GM23248 (cell line): Measurements from ENCODE around the gene AFG3L2. TPM values are rescaled to one million over a fixed set of nuclear protein-coding genes. Genes with fewer than 3 reads are reported as not detected.

Source experiments
- DNase-seq: peaks from one replicate; pipeline ENCODE4 v3.0.0-alpha.2; 2015
- H2AFZ ChIP-seq: fragments of 200-600 bp; sonication (generic); 2 replicates; pipeline ENCODE4 v1.6.1; 2016; ENCODE audit warnings: antibody characterized with exemption
- H3F3A ChIP-seq: fragments of 200-600 bp; sonication (generic); 2 replicates; pipeline ENCODE4 v1.6.1; 2016; ENCODE audit warnings: mild to moderate bottlenecking, antibody characterized with exemption, mixed run types; ENCODE audit not compliant: insufficient read depth
- H3K27ac ChIP-seq: fragments of 200-600 bp; sonication (generic); 2 replicates; pipeline ENCODE4 v1.5.1; 2016; ENCODE audit warnings: mild to moderate bottlenecking
- H3K27me3 ChIP-seq: fragments of 200-600 bp; sonication (generic); replicated peaks from 2 replicates; pipeline ENCODE4 v1.6.1; 2016; ENCODE audit warnings: mild to moderate bottlenecking; ENCODE audit not compliant: insufficient read depth
- H3K36me3 ChIP-seq: fragments of 200-600 bp; sonication (generic); 2 replicates; pipeline ENCODE4 v1.6.1; 2016; ENCODE audit warnings: low read depth, mild to moderate bottlenecking
- H3K4me1 ChIP-seq: fragments of 200-600 bp; sonication (generic); 2 replicates; pipeline ENCODE4 v1.6.1; 2016; ENCODE audit warnings: mild to moderate bottlenecking; ENCODE audit not compliant: insufficient read depth
- H3K4me2 ChIP-seq: fragments of 200-600 bp; sonication (generic); one replicate; pipeline ENCODE4 v1.6.1; 2016; ENCODE audit warnings: mild to moderate bottlenecking; ENCODE audit not compliant: unreplicated experiment
- H3K4me3 ChIP-seq: fragments of 200-600 bp; sonication (generic); 2 replicates; pipeline ENCODE4 v1.5.1; 2016; ENCODE audit warnings: mild to moderate bottlenecking
- H3K79me2 ChIP-seq: fragments of 200-600 bp; sonication (generic); 2 replicates; pipeline ENCODE4 v1.6.1; 2016; ENCODE audit warnings: mild to moderate bottlenecking; ENCODE audit not compliant: insufficient read depth
- H3K9ac ChIP-seq: fragments of 200-600 bp; sonication (generic); 2 replicates; pipeline ENCODE4 v1.6.1; 2016; ENCODE audit warnings: mild to moderate bottlenecking
- H3K9me2 ChIP-seq: fragments of 200-600 bp; sonication (generic); 2 replicates; pipeline ENCODE4 v1.6.1; 2016; ENCODE audit warnings: mixed run types, mild to moderate bottlenecking, moderate library complexity; ENCODE audit not compliant: insufficient read depth
- H3K9me3 ChIP-seq: fragments of 200-600 bp; sonication (generic); one replicate; pipeline ENCODE4 v1.6.1; 2017; ENCODE audit warnings: low read depth
- H4K20me1 ChIP-seq: fragments of 200-600 bp; sonication (generic); 2 replicates; pipeline ENCODE4 v1.6.0; 2016; ENCODE audit not compliant: insufficient read depth
- EZH2 ChIP-seq: fragments of 200-600 bp; sonication (generic); IDR thresholded peaks from 2 replicates; pipeline ENCODE4 v1.6.1; 2018; ENCODE audit warnings: antibody characterized with exemption, mild to moderate bottlenecking; ENCODE audit not compliant: insufficient read depth, poor library complexity, severe bottlenecking
- EZH2phosphoT487 ChIP-seq: fragments of 200-600 bp; sonication (generic); IDR thresholded peaks from 2 replicates; pipeline ENCODE4 v1.6.1; 2018; ENCODE audit warnings: antibody characterized with exemption, moderate library complexity, mild to moderate bottlenecking, low read depth; ENCODE audit not compliant: insufficient read depth
- WGBS, 2 experiments: methylation state at CpG; one replicate each; pipeline ENCODE4 v1.1.6; 2015 to 2017; ENCODE audit warnings: low lambda C conversion rate in 2 of 2, low coverage in 1 of 2; ENCODE audit errors: missing lambda C conversion rate in 2 of 2; 5-methylcytosine and 5-hydroxymethylcytosine counted together
- in situ Hi-C: fragments of 300-500 bp; cut with MboI; formaldehyde crosslinking; loops from 2 replicates; pipeline ENCODE4 v1.15.0; 2020
- polyA plus RNA-seq: library from polyadenylated mRNA; unstranded; fragments of >200 nt; fragmentation: Nextera tagmentation; extraction: Ambion mirVana; gene quantifications from 2 replicates; pipeline ENCODE4 v1.2.1, GENCODE V29; 2016
- total RNA-seq: library from RNA; depleted of rRNA; stranded (reverse); fragments of >200 nt; shearing (Covaris generic); gene quantifications from 2 replicates; pipeline ENCODE4 v1.2.3, GENCODE V29; 2014

The AFG3L2 gene
- total and polyA plus RNA-seq, 2 experiments from 2014 or later: 28.1 to 40.6 TPM

GRCh38 chr18:12336171-12336613 lies 40.8 kb downstream of the AFG3L2 start:
- peaks cover 10% of the 10 kb centered on the region; the same call in 1 of the 2 replicates for H3K4me1 ChIP-seq
- 94 to 100% methylated on average over 2 of the region's 2 CpGs for WGBS, 2 experiments
- H3F3A ChIP-seq: peaks cover 18% of the 10 kb centered on the region; the same call in 1 of the 2 replicates
- H3K9me2 ChIP-seq: no peaks in the 10 kb centered on the region
- H3K9me3 ChIP-seq: no peaks in the 10 kb centered on the region
- no peak for TF ChIP-seq EZH2phosphoT487
- no peak for TF ChIP-seq EZH2
- H3K4me3 ChIP-seq: no peak overlapping the region
- no peak overlapping the region for H3K9ac ChIP-seq
- in situ Hi-C loops: no loop called here
- H4K20me1 ChIP-seq: no peaks in the 10 kb centered on the region
- H3K27ac ChIP-seq: no peak overlapping the region
- no peak for DNase-seq
- H3K79me2 ChIP-seq: no peaks in the 10 kb centered on the region
- H3K36me3 ChIP-seq: peaks cover 8% of the 10 kb centered on the region
- H3K27me3 ChIP-seq: no peaks in the 10 kb centered on the region
- H2AFZ ChIP-seq: no peak overlapping the region
- H3K4me2 ChIP-seq: no peak overlapping the region

DNA sequence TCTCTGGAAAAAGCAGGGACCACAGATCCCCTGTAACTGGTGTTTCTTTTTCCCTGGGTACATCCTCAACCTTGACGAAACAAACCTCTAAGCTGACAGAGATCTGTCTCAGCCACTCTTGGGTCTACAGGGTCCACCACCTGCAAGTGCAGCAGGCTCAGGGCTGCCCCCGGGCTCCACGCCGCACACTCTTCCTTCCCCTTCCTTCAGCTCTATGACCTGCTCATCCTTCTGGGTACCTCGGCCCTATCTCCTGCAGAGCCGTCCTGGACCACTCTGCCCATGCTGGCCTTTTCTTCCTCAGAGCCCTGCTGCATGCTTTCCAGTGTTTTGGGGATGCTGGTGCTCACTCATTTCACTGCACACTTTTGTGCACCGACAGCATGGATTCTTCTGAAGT lies 41.5 kb downstream of the AFG3L2 start:
- Histone ChIP-seq H3K27ac (no peak overlapping the region), H2AFZ (no peak overlapping the region), H3K4me1 (peaks cover 10% of the 10 kb centered on the region; the same call in 1 of the 2 replicates), H3K9me3 (no peaks in the 10 kb centered on the region), H3K79me2 (no peaks in the 10 kb centered on the region), H3K27me3 (no peaks in the 10 kb centered on the region), H3K4me3 (no peak overlapping the region), H3K9ac (no peak overlapping the region), H4K20me1 (no peaks in the 10 kb centered on the region), H3K9me2 (no peaks in the 10 kb centered on the region), H3F3A (peaks cover 18% of the 10 kb centered on the region; the same call in 1 of the 2 replicates), H3K4me2 (no peak overlapping the region), H3K36me3 (peaks cover 8% of the 10 kb centered on the region)
- DNase-seq: no peak
- WGBS, 2 experiments: 87 to 89% methylated on average over 7 of the region's 7 CpGs
- TF ChIP-seq EZH2: no peak
- TF ChIP-seq EZH2phosphoT487: no peak
- in situ Hi-C loops: no loop called here

GRCh38 chr18:12334863-12335262 lies 42.2 kb downstream of the AFG3L2 start:
- Histone ChIP-seq H4K20me1 (no peaks in the 10 kb centered on the region), H3K4me3 (no peak overlapping the region), H3K36me3 (peaks cover 8% of the 10 kb centered on the region), H3K9me2 (no peaks in the 10 kb centered on the region), H3K9me3 (no peaks in the 10 kb centered on the region), H2AFZ (no peak overlapping the region), H3K9ac (no peak overlapping the region), H3K4me1 (peaks cover 10% of the 10 kb centered on the region; the same call in 1 of the 2 replicates), H3K27me3 (no peaks in the 10 kb centered on the region), H3K27ac (no peak overlapping the region), H3K79me2 (no peaks in the 10 kb centered on the region), H3F3A (peaks cover 21% of the 10 kb centered on the region), H3K4me2 (no peak overlapping the region)
- in situ Hi-C loops: no loop called here
- TF ChIP-seq EZH2phosphoT487: no peak
- no peak for TF ChIP-seq EZH2
- 80 to 89% methylated on average over 2 of the region's 2 CpGs for WGBS, 2 experiments
- DNase-seq: no peak

GRCh38 chr18:12334366-12334808 lies 42.6 kb downstream of the AFG3L2 start:
- H3K79me2 ChIP-seq: no peaks in the 10 kb centered on the region
- peaks cover 26% of the 10 kb centered on the region for H3F3A ChIP-seq
- H3K36me3 ChIP-seq: peaks cover 8% of the 10 kb centered on the region
- in situ Hi-C loops: no loop called here
- no peak overlapping the region for H2AFZ ChIP-seq
- H4K20me1 ChIP-seq: no peaks in the 10 kb centered on the region
- H3K4me2 ChIP-seq: no peak overlapping the region
- H3K4me1 ChIP-seq: peaks cover 10% of the 10 kb centered on the region; the same call in 1 of the 2 replicates
- H3K9me3 ChIP-seq: no peaks in the 10 kb centered on the region
- H3K27ac ChIP-seq: no peak overlapping the region
- 82 to 83% methylated on average over 2 of the region's 2 CpGs for WGBS, 2 experiments
- H3K9ac ChIP-seq: no peak overlapping the region
- no peaks in the 10 kb centered on the region for H3K27me3 ChIP-seq
- no peak for DNase-seq
- TF ChIP-seq EZH2phosphoT487 (no peak), EZH2 (no peak)
- no peaks in the 10 kb centered on the region for H3K9me2 ChIP-seq
- no peak overlapping the region for H3K4me3 ChIP-seq
